OCI-LY1 (cell line): ENCODE results near the gene PTP4A2.

Experiments
- H2AFZ ChIP-seq: fragments of 200-600 bp; sonication (generic), shearing (Covaris generic); 2 replicates; pipeline ENCODE4 v1.6.0; 2014; ENCODE audit warnings: antibody characterized with exemption, mild to moderate bottlenecking, low read length
- H3F3A ChIP-seq: fragments of 200-600 bp; sonication (generic), shearing (Covaris generic); 2 replicates; pipeline ENCODE4 v1.6.0; 2014; ENCODE audit warnings: mild to moderate bottlenecking, antibody characterized with exemption, low read length, moderate library complexity; ENCODE audit not compliant: insufficient read depth
- H3K27ac ChIP-seq: fragments of 200-600 bp; sonication (generic); 2 replicates; pipeline ENCODE4 v1.5.1; 2014; ENCODE audit warnings: low read length, mixed run types, mild to moderate bottlenecking, low read depth; ENCODE audit not compliant: poor library complexity, severe bottlenecking
- H3K27me3 ChIP-seq: fragments of 200-600 bp; sonication (generic); 2 replicates; pipeline ENCODE4 v1.6.0; 2014; ENCODE audit warnings: antibody characterized with exemption, mild to moderate bottlenecking, low read length, moderate library complexity; ENCODE audit not compliant: insufficient read depth
- H3K36me3 ChIP-seq: fragments of 200-600 bp; sonication (generic); 2 replicates; pipeline ENCODE4 v1.6.1; 2014; ENCODE audit warnings: mild to moderate bottlenecking, antibody characterized with exemption, low read length, moderate library complexity, mixed read lengths; ENCODE audit not compliant: insufficient read depth
- H3K4me1 ChIP-seq: fragments of 200-600 bp; sonication (generic); 2 replicates; pipeline ENCODE4 v1.5.1; 2014; ENCODE audit warnings: mild to moderate bottlenecking, low read length, moderate library complexity; ENCODE audit not compliant: insufficient read depth, severe bottlenecking
- H3K4me2 ChIP-seq: fragments of 200-600 bp; sonication (generic), shearing (Covaris generic); 2 replicates; pipeline ENCODE4 v1.6.1; 2014; ENCODE audit warnings: low read length
- H3K4me3 ChIP-seq: fragments of 200-600 bp; sonication (generic); 2 replicates; pipeline ENCODE4 v1.5.1; 2014; ENCODE audit warnings: low read length, low read depth, mild to moderate bottlenecking, mixed read lengths; ENCODE audit not compliant: poor library complexity, severe bottlenecking
- H3K79me2 ChIP-seq: fragments of 200-600 bp; shearing (Covaris generic); 2 replicates; pipeline ENCODE4 v1.6.1; 2016; ENCODE audit warnings: mixed run types, low read length, mixed read lengths; ENCODE audit not compliant: insufficient read depth
- H3K9ac ChIP-seq: fragments of 200-600 bp; sonication (generic), shearing (Covaris generic); 2 replicates; pipeline ENCODE4 v1.6.1; 2014; ENCODE audit warnings: mild to moderate bottlenecking, low read length, mixed read lengths
- H3K9me2 ChIP-seq: fragments of 200-600 bp; sonication (generic), shearing (Covaris generic); 2 replicates; pipeline ENCODE4 v1.6.1; 2014; ENCODE audit warnings: low read depth, mild to moderate bottlenecking, low read length, mixed read lengths
- H3K9me3 ChIP-seq: fragments of 200-600 bp; shearing (Covaris generic); 2 replicates; pipeline ENCODE4 v1.6.1; 2014; ENCODE audit warnings: low read length, mixed read lengths
- H4K20me1 ChIP-seq: fragments of 200-600 bp; sonication (generic), shearing (Covaris generic); 2 replicates; pipeline ENCODE4 v1.6.0; 2016; ENCODE audit warnings: mild to moderate bottlenecking, low read length; ENCODE audit not compliant: insufficient read depth
- CTCF ChIP-seq: fragments of 200-600 bp; sonication (generic), shearing (Covaris generic); IDR thresholded peaks from 2 replicates; pipeline ENCODE4 v1.5.1; 2017; ENCODE audit warnings: mild to moderate bottlenecking, antibody characterized with exemption, low read length, moderate library complexity, mixed read lengths
- EZH2 ChIP-seq: fragments of 200-600 bp; sonication (generic), shearing (Covaris generic); IDR thresholded peaks from 2 replicates; pipeline ENCODE4 v1.8.0; 2017; ENCODE audit warnings: borderline replicate concordance, mixed run types, mild to moderate bottlenecking, antibody characterized with exemption, low read length, moderate library complexity, mixed read lengths

PTP4A2 gene

GRCh38 chr1:31886866-31887265, 51.3 kb downstream of the PTP4A2 start:
- H3K9me2 ChIP-seq, result no peaks in the 10 kb centered on the region
- H3K4me2 ChIP-seq, result no peak overlapping the region
- no peak overlapping the region for H3K9ac ChIP-seq
- H3K4me3 ChIP-seq, result no peak overlapping the region
- H4K20me1 ChIP-seq, result no peaks in the 10 kb centered on the region
- TF ChIP-seq CTCF (no peak), EZH2 (no peak)
- no peaks in the 10 kb centered on the region for H3K27me3 ChIP-seq
- H3K27ac ChIP-seq, result no peak overlapping the region
- H3K4me1 ChIP-seq, result peaks cover 21% of the 10 kb centered on the region
- H2AFZ ChIP-seq, result no peak overlapping the region
- no peaks in the 10 kb centered on the region for H3F3A ChIP-seq
- H3K36me3 ChIP-seq, result no peaks in the 10 kb centered on the region
- no peaks in the 10 kb centered on the region for H3K79me2 ChIP-seq
- no peaks in the 10 kb centered on the region for H3K9me3 ChIP-seq

GRCh38 chr1:31885851-31886250, 52.3 kb downstream of the PTP4A2 start:
- H3F3A ChIP-seq, result no peaks in the 10 kb centered on the region
- H3K36me3 ChIP-seq, result no peaks in the 10 kb centered on the region
- no peak overlapping the region for H3K4me2 ChIP-seq
- H3K27ac ChIP-seq, result no peak overlapping the region
- no peak overlapping the region for H3K9ac ChIP-seq
- no peaks in the 10 kb centered on the region for H3K27me3 ChIP-seq
- TF ChIP-seq EZH2 (no peak), CTCF (no peak)
- peaks cover 30% of the 10 kb centered on the region for H3K4me1 ChIP-seq
- no peaks in the 10 kb centered on the region for H3K9me2 ChIP-seq
- no peaks in the 10 kb centered on the region for H3K79me2 ChIP-seq
- H3K4me3 ChIP-seq, result no peak overlapping the region
- H4K20me1 ChIP-seq, result no peaks in the 10 kb centered on the region
- no peaks in the 10 kb centered on the region for H3K9me3 ChIP-seq
- H2AFZ ChIP-seq, result no peak overlapping the region

DNA sequence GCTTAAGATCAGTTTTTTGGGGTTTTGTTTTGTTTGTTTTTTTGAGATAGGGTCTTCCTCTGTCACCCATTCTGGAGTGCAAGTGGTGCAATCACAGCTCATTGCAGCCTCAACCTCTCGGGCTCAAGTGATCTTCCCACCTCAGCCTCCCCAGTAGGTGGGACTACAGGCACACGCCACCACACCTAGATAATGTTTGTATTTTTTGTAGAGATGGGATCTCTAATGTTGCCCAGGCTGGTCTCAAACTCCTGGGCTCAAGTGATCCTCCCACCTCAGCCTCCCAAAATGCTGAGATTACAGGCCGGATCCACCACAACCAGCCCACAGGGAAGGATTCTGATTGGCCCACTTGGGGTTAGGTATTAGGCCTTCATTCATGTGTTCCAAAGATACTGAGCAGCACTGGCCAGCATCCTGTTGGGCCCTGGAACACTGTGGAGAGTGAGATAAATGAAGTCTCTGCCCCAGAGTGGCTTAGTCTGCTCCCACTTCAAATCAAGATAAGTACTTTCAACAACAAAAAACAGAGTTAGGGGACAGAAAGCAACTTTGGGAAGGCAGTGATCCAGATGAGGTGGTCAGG, 54.7 kb downstream of the PTP4A2 start:
- H3K9me3 ChIP-seq, result no peaks in the 10 kb centered on the region
- H3K27me3 ChIP-seq, result no peaks in the 10 kb centered on the region
- no peaks in the 10 kb centered on the region for H3K9me2 ChIP-seq
- H3K27ac ChIP-seq, result no peak overlapping the region
- H2AFZ ChIP-seq, result no peak overlapping the region
- no peaks in the 10 kb centered on the region for H4K20me1 ChIP-seq
- no peaks in the 10 kb centered on the region for H3F3A ChIP-seq
- H3K4me2 ChIP-seq, result no peak overlapping the region
- H3K4me1 ChIP-seq, result peaks cover 38% of the 10 kb centered on the region
- H3K9ac ChIP-seq, result no peak overlapping the region
- no peak overlapping the region for H3K4me3 ChIP-seq
- H3K79me2 ChIP-seq, result no peaks in the 10 kb centered on the region
- H3K36me3 ChIP-seq, result no peaks in the 10 kb centered on the region
- TF ChIP-seq CTCF (no peak), EZH2 (no peak)
